Fibroblast of villous mesenchyme (primary cell): ENCODE data around the gene AP1G2. TPM values are rescaled to one million over a fixed set of nuclear protein-coding genes. Genes with fewer than 3 reads are reported as not detected.

Source experiments
- DNase-seq: peaks from one replicate; pipeline ENCODE4 v3.0.0-alpha.2; 2010; ENCODE audit warnings: low read depth
- H3K4me3 ChIP-seq: 2 replicates; pipeline ENCODE4 v1.5.1; 2011; ENCODE audit warnings: low read depth, mild to moderate bottlenecking, low read length
- total RNA-seq: library from RNA; depleted of rRNA; stranded (reverse); fragments of >200 nt; gene quantifications from 2 replicates; pipeline ENCODE4 v1.2.3, GENCODE V29; 2012
- TF ChIP-seq, protein P1 (sequence below): IDR thresholded peaks from 2 replicates; pipeline ENCODE4 v1.5.1; 2012; ENCODE audit warnings: low read depth, mild to moderate bottlenecking, low read length; ENCODE audit not compliant: insufficient read depth

AP1G2 gene
- total RNA-seq, 1 donor: 18.1 TPM

DNA sequence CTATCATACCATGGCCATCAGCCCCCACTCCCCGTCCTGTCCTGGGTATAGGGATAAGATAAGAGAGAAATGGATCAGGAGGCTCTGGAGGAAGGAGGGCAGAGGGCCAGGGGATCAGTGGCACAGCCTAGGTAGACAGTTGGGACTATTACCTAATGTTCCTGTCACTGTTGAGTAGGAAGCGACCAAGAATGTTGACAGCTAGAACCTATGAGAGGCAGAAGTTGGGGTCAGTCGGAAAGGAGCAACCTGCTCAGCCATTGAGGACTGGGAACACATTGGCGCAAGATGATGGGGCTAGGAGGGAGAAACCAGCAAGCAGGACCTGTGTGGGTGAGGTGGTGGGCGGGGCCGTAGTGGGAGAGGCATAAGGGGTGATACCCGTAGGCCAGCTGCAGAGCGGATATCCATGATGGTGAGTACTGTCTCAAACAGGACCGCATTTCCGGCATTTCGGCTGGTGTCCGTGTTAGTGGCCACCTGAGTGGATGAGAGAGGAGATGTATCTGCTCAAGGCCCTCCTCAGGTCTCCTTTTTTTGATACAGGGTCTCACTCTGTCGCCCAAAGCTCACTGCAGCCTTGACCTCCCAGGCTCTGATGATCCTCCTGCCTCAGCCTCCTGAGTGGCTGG is 3.3 kb downstream of the AP1G2 start:
- H3K4me3 ChIP-seq: no peak overlapping the region
- TF ChIP-seq, protein P1, sequence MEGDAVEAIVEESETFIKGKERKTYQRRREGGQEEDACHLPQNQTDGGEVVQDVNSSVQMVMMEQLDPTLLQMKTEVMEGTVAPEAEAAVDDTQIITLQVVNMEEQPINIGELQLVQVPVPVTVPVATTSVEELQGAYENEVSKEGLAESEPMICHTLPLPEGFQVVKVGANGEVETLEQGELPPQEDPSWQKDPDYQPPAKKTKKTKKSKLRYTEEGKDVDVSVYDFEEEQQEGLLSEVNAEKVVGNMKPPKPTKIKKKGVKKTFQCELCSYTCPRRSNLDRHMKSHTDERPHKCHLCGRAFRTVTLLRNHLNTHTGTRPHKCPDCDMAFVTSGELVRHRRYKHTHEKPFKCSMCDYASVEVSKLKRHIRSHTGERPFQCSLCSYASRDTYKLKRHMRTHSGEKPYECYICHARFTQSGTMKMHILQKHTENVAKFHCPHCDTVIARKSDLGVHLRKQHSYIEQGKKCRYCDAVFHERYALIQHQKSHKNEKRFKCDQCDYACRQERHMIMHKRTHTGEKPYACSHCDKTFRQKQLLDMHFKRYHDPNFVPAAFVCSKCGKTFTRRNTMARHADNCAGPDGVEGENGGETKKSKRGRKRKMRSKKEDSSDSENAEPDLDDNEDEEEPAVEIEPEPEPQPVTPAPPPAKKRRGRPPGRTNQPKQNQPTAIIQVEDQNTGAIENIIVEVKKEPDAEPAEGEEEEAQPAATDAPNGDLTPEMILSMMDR: no peak
- DNase-seq: no peak

DNA sequence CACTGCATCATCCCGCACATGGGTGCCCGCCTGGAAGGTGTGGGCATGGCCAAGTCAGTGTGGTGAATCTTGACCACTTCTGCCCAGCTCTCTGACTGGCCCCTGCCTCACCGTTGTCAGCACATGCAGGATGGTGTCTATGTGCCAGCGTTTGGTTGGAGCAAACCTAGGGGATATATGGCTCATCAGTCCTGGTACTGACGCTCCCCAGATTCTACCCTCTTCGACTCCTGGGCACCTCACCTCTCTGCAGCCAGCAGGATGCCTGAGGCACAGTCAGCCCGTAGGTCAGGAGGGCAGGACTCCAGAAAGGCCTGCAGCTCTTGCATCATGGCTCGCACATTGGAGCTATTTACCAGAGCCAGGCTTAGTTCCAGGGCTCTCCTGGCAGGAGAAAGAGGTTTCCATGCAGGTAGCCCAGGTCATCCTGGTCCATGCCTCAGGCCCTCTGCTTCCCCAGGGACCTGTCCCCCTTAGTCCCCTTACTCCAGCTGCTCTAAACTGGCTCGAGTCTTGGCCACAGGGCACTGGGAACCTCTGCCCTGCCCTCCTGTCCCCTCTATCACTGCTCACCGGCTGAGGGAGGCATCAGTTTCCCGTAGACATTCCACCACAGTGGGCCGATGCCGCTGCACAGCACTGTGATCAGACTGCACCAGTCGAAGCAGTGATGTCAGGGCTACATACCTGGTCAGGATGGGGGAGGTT is 4.0 kb downstream of the AP1G2 start:
- no peak overlapping the region for H3K4me3 ChIP-seq
- DNase-seq: no peak
- TF ChIP-seq, protein P1: no peak

DNA sequence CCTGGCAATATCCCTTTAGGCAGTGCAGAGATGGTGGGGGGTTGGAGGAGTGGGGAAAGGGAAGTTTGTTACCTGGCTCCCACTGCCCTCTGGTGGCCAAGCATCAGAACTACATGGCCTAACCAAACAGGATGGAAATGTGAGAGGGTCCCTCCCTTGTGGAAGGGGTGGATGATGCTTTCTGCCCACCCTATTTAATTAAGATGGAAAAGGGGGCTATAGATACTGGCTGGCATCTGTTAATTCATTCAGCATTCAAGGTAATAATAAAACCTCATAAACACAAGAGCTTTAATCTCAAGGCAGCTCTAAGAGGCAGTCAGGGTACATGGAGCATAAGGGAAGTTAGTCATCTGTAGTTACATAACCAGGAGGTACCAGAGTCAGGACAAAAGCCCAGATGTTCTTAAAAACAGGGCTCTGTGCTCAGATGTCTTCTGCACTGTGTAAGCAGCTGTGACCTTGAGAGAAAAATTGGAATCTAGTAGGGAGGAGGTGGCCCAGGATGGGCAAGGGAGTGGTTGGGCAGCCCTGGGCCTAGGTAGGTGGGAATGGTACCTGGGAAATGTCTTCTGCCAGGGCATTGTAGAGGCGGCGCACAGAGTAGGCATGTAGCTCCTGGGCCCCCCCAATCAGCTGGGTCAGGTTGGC is 4.6 kb downstream of the AP1G2 start:
- peak; percentile 41 for DNase-seq
- TF ChIP-seq, protein P1: peak; percentile 95
- H3K4me3 ChIP-seq: no peak overlapping the region

DNA sequence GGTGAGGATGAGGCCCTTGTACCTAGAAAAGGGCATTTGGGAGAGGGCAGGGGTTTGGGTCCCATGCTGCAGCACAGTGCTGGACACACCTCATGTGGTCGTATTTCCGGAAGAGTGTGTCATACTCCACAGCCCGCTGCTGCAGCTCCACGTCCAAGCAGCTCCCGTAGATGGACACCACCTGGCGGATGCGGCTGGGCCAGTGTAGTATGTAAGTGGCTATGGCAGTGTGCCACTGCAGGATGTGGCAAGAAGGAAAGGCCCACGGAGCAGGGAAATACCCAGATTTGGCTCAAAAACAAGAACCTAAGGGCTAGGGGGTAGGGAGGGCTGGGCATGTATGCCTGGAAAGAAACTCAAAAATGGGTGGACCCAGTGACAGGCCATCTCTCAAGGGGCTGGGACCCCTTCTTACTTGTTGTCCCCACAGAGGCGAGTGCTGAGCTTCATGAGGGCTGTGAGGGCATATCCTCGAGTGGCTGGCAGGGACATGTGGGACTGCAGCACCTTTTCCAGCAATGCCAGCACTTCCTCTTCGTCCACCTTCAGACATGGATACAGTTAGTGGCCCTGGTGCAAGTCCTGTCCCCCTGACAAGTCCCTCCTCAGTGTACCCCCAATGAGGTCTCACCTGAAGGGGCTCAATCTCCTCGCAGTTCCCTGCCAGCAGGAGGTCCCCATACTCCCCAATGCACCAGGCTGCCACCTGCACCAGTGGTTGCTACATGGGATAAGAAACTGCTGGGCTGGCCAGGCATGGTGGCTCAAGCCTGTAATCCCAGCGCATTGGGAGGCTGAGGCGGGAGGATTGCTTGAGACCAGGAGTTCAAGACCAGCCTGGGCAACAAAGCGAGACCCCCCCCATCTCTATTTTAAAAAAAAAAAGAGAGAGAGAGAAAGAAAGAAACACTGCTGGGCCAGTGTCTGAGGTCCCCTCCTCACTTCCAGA is 5.4 kb downstream of the AP1G2 start:
- no peak for DNase-seq
- no peak overlapping the region for H3K4me3 ChIP-seq
- TF ChIP-seq, protein P1: no peak

DNA sequence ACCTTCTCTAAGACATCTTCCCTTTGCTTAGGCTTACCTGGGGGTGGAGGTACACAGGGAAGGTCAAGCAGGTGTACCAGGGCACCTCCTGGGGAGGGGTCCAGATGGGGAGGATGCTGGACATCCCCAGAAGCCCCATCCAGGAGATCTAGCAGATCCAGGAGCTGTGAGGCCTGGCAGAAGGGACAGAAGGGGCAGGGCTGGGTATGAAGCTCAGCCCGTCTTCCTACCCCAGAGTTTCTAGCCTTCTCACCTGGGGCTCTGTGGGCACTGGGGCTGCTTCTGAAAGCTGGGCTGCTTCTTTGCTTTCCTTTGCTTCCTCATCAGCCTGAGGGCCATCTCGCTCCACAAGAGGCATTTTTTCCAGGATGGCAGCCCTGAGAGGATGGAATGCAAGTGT is 6.3 kb downstream of the AP1G2 start:
- no peak overlapping the region for H3K4me3 ChIP-seq
- DNase-seq: no peak
- TF ChIP-seq, protein P1: no peak

DNA sequence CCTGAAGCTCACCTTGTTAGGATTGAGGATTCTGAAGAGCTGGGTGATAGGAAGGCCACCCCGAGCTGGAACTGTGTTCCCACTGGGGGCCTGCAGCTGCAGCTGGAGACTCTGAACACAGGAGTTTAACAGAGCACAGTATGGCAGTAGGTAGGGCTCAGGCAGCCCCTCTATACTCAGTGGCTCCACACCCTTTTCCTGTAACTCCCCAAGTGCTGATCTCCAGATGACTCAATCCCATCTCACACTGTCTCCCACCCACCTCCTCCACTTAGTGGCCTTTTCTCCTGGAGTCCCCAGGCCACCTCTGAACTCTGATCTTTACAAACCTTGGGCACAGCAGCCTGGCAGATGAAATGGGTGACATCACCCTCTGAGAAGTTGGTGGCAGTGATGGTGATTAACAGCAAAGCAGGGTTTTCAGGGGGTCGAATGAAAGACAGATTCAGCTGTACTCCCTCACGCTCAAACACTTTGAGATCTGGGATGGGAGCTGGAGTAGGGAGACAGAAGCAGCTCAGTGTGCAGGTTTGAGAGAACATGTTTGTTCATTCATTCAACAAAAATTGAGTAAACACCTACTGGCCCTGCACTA is 7.6 kb downstream of the AP1G2 start:
- no peak for DNase-seq
- H3K4me3 ChIP-seq: no peak overlapping the region
- TF ChIP-seq, protein P1: no peak
